HepG2 (cell line): Measurements from ENCODE around the gene ENTPD6.

Experiments
- FOXK1 ChIP-seq: sonication (generic); formaldehyde crosslinking; IDR thresholded peaks from 2 replicates; pipeline ENCODE4 v1.4.0; 2020; ENCODE audit warnings: low read depth, missing genetic modification reagents, borderline replicate concordance
- KDM5B ChIP-seq: sonication (generic); formaldehyde crosslinking; IDR thresholded peaks from 2 replicates; pipeline ENCODE4 v1.4.0; 2020; ENCODE audit warnings: missing genetic modification reagents, mild to moderate bottlenecking, borderline replicate concordance
- ZNF232 ChIP-seq: sonication (generic); formaldehyde crosslinking; IDR thresholded peaks from 2 replicates; pipeline ENCODE4 v1.4.0; 2020; ENCODE audit warnings: missing genetic modification reagents, borderline replicate concordance
- ZNF274 ChIP-seq: sonication (generic); formaldehyde crosslinking; IDR thresholded peaks from 2 replicates; pipeline ENCODE4 v1.5.1; 2020; ENCODE audit warnings: mild to moderate bottlenecking, missing genetic modification reagents
- TF ChIP-seq, protein P1 (sequence below): sonication (generic); formaldehyde crosslinking; IDR thresholded peaks from 2 replicates; pipeline ENCODE4 v1.4.0; 2020; ENCODE audit warnings: mild to moderate bottlenecking, low read depth, missing genetic modification reagents

DNA sequence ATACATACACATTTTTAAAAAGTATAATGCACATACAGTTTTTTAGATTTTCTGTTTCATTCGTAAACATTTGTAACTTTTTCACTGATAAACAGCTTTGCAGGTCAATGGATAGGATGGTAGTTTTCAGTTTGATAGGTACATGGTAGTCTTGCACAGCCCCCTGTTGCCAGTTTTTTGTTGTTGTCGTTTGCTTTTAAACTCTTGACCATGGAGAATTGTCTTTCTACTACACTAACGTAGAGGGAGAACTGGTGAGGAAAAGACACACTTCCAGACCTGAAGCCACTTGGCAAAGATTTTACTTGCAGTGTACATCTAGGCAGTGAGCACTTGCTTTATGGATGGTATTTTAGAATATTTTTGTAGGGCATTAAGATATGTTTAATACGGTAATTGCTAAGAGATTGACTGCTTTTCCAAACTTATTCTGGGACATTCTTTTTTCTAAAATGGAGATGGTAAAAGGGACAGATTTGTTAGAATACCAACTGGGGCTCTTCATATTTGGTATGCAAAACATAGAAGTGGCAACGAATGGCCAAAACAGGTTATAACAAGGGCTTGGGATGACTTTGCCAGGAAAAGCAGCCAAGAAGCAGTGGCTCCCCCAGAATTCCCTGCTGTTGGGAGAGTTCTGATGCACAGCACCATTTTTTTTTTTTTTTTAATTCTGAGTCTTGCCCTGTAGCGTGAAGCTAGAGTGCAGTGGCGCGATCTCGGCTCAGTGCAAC is 53.9 kb downstream of the ENTPD6 start:
- TF ChIP-seq KDM5B (CRISPR knock-in tag) (no peak), FOXK1 (no peak), ZNF232 (CRISPR knock-in tag) (no peak), ZNF274 (CRISPR knock-in tag) (no peak)
- TF ChIP-seq, protein P1, sequence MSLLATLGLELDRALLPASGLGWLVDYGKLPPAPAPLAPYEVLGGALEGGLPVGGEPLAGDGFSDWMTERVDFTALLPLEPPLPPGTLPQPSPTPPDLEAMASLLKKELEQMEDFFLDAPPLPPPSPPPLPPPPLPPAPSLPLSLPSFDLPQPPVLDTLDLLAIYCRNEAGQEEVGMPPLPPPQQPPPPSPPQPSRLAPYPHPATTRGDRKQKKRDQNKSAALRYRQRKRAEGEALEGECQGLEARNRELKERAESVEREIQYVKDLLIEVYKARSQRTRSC (CRISPR knock-in tag) = no peak
